ENCODE measurements around the gene SLC7A1. TPM values are rescaled to one million over a fixed set of nuclear protein-coding genes. Genes with fewer than 3 reads are reported as not detected.
A peak's percentile ranks its signal among the peaks of the same experiment; 100 is the strongest.

SLC7A1 gene
- total and polyA plus RNA-seq, 4 donors, result 6.6 to 53.8 (median 10.5) TPM

- no peaks in the 10 kb centered on the region for H3K36me3 ChIP-seq (ENCODE audit: control insufficient read depth in 4 of 4, insufficient read depth in 4 of 4, low read length in 4 of 4)
- ATAC-seq (ENCODE audit: insufficient read depth, low FRiP score) (no peak), DNase-seq (no peak)
- no peaks in the 10 kb centered on the region for H3K9me3 ChIP-seq (ENCODE audit: control insufficient read depth in 4 of 4, insufficient read depth in 3 of 4, low read length in 3 of 4)
- WGBS, 2 donors, result 61 to 64% methylated on average over 3 of the region's 3 CpGs
- no peak overlapping the region for H3K27ac ChIP-seq (ENCODE audit: low read depth in 1 of 2, low read length in 1 of 2)
- H3K27me3 ChIP-seq (ENCODE audit: control insufficient read depth in 3 of 3, insufficient read depth in 3 of 3, low read length in 2 of 3), result peaks cover 0 to 3% (median 0%) of the 10 kb centered on the region in 3 donors
- H3K9ac ChIP-seq (ENCODE audit: insufficient read depth in 1 of 2, low read length in 2 of 2), result no peak overlapping the region
- peaks cover 0 to 7% (median 0%) of the 10 kb centered on the region in 5 donors for H3K4me1 ChIP-seq (ENCODE audit: control insufficient read depth in 5 of 5, insufficient read depth in 5 of 5, low read length in 5 of 5)
- no peak for TF ChIP-seq CTCF (IDR thresholded peaks at IDR 0.05; ENCODE audit: control extremely low read depth, extremely low read depth)
- H3K4me3 ChIP-seq, result no peak overlapping the region
Observed at GRCh38 chr13:29486551-29486950, 108.9 kb downstream of the SLC7A1 start.

GRCh38 chr13:29484796-29485195, 110.7 kb downstream of the SLC7A1 start:
- Histone ChIP-seq H3K4me1 (ENCODE audit: control insufficient read depth in 5 of 5, insufficient read depth in 5 of 5, low read length in 5 of 5) (peaks cover 0 to 7% (median 0%) of the 10 kb centered on the region in 5 donors), H3K9ac (ENCODE audit: insufficient read depth in 1 of 2, low read length in 2 of 2) (no peak overlapping the region), H3K9me3 (ENCODE audit: control insufficient read depth in 4 of 4, insufficient read depth in 3 of 4, low read length in 3 of 4) (no peaks in the 10 kb centered on the region), H3K4me3 (no peak overlapping the region), H3K36me3 (ENCODE audit: control insufficient read depth in 4 of 4, insufficient read depth in 4 of 4, low read length in 4 of 4) (no peaks in the 10 kb centered on the region), H3K27ac (ENCODE audit: low read depth in 1 of 2, low read length in 1 of 2) (no peak overlapping the region), H3K27me3 (ENCODE audit: control insufficient read depth in 3 of 3, insufficient read depth in 3 of 3, low read length in 2 of 3) (peaks cover 0 to 3% (median 0%) of the 10 kb centered on the region in 3 donors)
- no peak for ATAC-seq (ENCODE audit: insufficient read depth, low FRiP score)
- DNase-seq, result no peak
- WGBS, 2 donors, result 87 to 95% methylated on average over 7 of the region's 7 CpGs
- TF ChIP-seq CTCF (IDR thresholded peaks at IDR 0.05; ENCODE audit: control extremely low read depth, extremely low read depth), result no peak

GRCh38 chr13:29484236-29484635, 111.3 kb downstream of the SLC7A1 start:
- 80 to 89% methylated on average over 7 of the region's 7 CpGs for WGBS, 2 donors
- peak overlapping the region in 1 of 2 donors; percentile 19 for H3K9ac ChIP-seq (ENCODE audit: insufficient read depth in 1 of 2, low read length in 2 of 2)
- H3K4me1 ChIP-seq (ENCODE audit: control insufficient read depth in 5 of 5, insufficient read depth in 5 of 5, low read length in 5 of 5), result peaks cover 0 to 7% (median 0%) of the 10 kb centered on the region in 5 donors
- no peak overlapping the region for H3K27ac ChIP-seq (ENCODE audit: low read depth in 1 of 2, low read length in 1 of 2)
- H3K27me3 ChIP-seq (ENCODE audit: control insufficient read depth in 3 of 3, insufficient read depth in 3 of 3, low read length in 2 of 3), result peaks cover 0 to 3% (median 0%) of the 10 kb centered on the region in 3 donors
- no peak for TF ChIP-seq CTCF (IDR thresholded peaks at IDR 0.05; ENCODE audit: control extremely low read depth, extremely low read depth)
- H3K9me3 ChIP-seq (ENCODE audit: control insufficient read depth in 4 of 4, insufficient read depth in 3 of 4, low read length in 3 of 4), result no peaks in the 10 kb centered on the region
- no peaks in the 10 kb centered on the region for H3K36me3 ChIP-seq (ENCODE audit: control insufficient read depth in 4 of 4, insufficient read depth in 4 of 4, low read length in 4 of 4)
- no peak for DNase-seq
- no peak for ATAC-seq (ENCODE audit: insufficient read depth, low FRiP score)
- no peak overlapping the region for H3K4me3 ChIP-seq

DNA sequence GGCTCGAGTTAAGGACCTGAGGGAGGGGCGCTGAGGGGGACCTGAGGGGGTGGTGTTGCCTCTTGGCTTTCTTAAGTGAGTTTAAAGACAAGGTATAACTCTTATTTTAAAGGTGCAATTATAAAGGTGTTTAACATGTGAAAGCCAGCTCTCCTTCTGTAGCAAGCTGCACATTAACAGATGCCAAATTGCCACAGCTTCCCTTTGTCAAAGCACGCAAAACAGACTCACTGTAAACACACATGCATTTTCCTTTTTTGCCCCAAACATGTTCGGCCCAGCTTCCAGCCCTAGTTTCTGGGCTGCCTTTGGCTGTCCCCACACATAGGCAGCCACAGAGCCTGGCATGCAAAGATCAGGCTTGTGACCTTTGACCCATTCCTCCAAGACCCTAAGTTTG, 111.9 kb downstream of the SLC7A1 start:
- no peak overlapping the region for H3K4me3 ChIP-seq
- H3K4me1 ChIP-seq (ENCODE audit: control insufficient read depth in 5 of 5, insufficient read depth in 5 of 5, low read length in 5 of 5), result peaks cover 0 to 7% (median 0%) of the 10 kb centered on the region in 5 donors
- H3K27me3 ChIP-seq (ENCODE audit: control insufficient read depth in 3 of 3, insufficient read depth in 3 of 3, low read length in 2 of 3), result peaks cover 0 to 3% (median 0%) of the 10 kb centered on the region in 3 donors
- WGBS, 2 donors, result 70 to 83% methylated on average over 4 of the region's 4 CpGs
- ATAC-seq (ENCODE audit: insufficient read depth, low FRiP score) (no peak), DNase-seq (peak in 1 of 3 donors; percentile 53)
- peak overlapping the region in 1 of 2 donors; percentile 19 for H3K9ac ChIP-seq (ENCODE audit: insufficient read depth in 1 of 2, low read length in 2 of 2)
- no peaks in the 10 kb centered on the region for H3K36me3 ChIP-seq (ENCODE audit: control insufficient read depth in 4 of 4, insufficient read depth in 4 of 4, low read length in 4 of 4)
- H3K9me3 ChIP-seq (ENCODE audit: control insufficient read depth in 4 of 4, insufficient read depth in 3 of 4, low read length in 3 of 4), result no peaks in the 10 kb centered on the region
- TF ChIP-seq CTCF (IDR thresholded peaks at IDR 0.05; ENCODE audit: control extremely low read depth, extremely low read depth), result no peak
- H3K27ac ChIP-seq (ENCODE audit: low read depth in 1 of 2, low read length in 1 of 2), result no peak overlapping the region

Data from lung (tissue), 12 donors.